HG03432 (cell line): ENCODE measurements around the gene ZSCAN22.
"Not testable (repeated sequence)": the region's sequence is repeated elsewhere in the genome, so short reads cannot be mapped to it uniquely, and the experiment has no call there.

ENCODE experiments used
- ATAC-seq: cut with Tn5 transposase; IDR thresholded peaks from one replicate; pipeline ENCODE4 v1.9.1; 2021; ENCODE audit warnings: mild to moderate bottlenecking, moderate library complexity; ENCODE audit not compliant: unreplicated experiment

The ZSCAN22 gene

DNA sequence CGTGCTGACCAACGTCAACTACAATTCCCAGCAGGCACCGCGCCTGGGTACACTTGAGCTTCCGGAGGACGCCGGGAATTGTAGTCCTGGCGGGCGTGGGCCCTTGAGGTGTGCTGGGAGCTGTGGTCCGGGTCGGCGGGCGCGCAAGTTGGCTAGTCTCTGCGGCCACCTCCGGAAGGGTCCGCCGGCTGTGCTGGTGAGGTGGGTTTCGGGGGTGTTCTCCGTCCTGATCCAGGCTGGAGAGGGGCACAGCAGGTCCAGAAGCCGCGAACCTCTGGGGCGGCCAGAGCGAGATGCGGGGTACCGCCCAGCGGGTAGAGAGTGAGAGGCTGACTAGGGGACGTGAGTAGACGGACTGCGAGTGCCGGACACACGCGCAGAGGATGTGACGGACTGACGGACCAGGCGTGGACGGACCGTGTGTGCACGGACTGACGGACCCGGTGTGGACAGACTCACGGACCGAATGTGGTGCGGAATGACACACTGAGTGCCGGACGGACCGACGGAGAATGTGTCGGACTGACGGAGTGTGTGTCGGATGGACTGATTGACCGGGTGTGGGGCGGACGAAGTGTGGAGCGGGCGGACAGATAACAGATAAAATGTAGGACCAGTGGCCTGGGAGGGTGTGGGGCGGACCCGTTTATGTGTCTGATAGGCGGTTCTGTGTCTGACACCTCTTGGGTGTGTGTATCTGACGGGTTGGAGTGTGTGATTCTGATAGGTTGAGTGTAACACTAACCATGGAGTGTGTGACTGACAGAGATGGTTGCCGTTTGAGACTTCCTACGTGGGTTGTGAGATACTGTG is at the start of gene ZSCAN22:
Gene ZSCAN22 (plus strand): TSS at position 81 of the 813 bp plus-strand sequence. CDS start 7,809 bp downstream, outside the sequence.
- ATAC-seq, result peak; percentile 85

DNA sequence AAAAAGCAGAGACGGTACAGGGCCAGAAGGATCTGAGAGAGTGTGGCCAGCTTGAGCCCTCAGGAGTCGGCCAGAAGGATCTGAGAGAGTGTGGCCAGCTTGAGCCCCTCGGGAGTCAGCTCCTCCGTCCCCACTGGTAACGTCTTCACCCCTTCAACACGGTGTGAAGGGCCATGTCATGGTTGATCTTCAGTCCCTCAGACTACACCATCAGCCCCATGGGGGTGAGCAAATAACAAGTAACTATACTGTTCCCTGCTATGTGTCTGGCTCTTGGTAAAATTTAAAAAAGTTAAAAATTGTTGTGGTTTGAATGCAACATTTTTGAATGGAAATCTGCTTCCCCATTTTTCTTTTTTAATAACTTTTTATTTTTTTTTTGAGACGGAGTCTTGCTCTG is 49.6 kb upstream of the ZSCAN22 start:
- no peak for ATAC-seq

DNA sequence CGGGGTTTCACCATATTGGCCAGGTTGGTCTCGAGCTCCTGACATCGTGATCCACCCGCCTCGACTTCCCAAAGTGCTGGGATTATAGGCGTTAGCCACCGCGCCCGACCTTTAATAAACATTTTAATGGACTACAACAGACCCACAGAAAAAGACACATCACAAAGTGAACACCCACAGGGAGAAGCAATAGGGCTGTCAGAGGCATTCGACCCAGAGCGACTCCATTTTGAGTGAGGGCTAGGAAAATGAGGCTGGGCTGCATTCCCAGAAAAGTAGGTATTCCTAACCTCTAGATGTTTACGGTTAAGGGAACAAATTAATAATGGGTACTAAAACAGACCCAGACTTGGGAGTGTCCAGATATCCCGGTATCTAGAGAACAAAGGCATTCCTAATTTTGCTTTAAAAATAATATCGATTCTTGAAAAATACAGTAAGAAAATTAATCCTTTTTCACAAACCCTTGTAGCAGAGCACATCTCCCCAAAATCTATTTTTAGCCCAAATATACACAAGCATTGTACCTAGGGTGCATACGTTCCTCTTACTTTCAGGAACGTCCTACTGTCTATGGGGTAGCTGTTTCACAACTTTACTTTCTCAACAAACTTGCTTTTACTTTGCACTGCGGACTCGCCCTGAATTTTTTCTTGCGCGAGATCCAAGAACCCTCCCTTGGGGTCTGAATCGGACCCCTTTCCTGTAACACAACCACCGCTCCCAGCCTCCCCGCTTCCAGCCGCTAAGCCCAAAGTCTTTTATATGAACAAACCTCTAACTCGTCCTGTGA is 48.9 kb upstream of the ZSCAN22 start:
- ATAC-seq, result no peak

DNA sequence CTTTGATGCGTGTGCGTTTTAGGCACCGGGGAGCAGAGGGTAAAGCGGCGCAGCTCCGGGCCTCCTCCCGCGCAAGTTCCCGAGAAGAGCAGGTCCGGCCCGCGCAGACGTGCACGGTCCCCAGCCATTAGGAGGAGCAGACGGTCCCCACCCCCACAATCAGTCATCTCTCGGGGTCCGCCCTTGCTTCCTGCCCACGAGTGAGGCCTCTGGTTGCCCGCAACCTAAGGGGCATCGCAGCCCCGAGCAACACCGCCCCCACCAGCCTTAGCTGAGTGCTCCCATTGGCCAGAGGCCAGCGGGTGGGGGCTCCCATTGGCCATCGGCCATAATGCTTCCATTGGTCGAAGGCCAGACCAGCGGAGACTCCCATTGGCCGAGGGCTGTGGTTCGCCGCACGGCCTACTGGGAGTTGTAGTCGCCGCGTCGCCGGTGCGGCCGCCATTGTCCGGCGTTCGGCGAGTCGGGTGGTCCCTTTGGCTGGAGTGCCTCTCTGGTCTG is 48.2 kb upstream of the ZSCAN22 start, which contains the start of gene ZNF8:
Gene ZNF8 (plus strand): TSS at position 415 of the 501 bp plus-strand sequence. CDS start 127 bp downstream, outside the sequence.
- peak; percentile 93 for ATAC-seq

DNA sequence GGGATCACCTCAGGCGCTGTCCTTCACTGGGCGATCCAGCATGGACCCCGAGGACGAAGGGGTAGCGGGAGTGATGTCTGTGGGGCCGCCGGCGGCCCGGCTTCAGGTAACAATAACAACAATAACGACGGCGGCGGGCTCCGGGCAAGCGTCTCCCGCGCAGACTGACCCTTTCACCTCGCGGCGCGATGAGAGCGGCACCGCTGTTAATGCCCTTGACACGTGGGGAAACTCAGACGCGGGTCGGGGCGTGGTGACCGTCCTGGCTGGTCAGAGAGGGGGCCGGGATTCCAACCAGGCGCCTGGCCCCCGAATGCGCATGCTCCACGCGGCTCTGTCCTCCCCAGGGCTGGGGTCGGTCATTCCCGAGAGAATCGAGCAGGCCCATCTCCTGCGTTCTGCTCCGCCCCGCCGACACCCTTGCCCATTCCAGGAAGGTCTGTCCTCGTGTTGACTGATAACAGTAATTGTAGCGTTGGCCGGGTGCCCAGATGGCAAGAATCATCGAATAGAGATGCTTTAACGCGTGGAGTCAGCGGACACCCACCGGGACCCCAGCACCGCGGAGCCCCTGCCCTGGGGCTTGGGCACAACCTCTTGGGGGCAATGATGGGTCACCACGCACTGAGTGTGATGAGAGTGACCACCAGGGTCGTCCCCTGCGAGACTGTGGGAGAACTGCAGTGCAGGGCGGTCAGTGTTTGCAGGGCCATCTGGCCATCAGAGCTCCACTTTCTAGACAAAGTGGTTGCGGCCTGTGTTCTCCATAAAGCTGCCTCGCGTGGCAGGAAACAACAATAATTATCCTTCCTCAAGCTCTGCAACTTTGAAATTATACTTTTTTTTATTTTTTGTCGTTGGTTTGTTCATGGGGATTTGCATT is 47.5 kb upstream of the ZSCAN22 start:
- peak; percentile 34 for ATAC-seq

DNA sequence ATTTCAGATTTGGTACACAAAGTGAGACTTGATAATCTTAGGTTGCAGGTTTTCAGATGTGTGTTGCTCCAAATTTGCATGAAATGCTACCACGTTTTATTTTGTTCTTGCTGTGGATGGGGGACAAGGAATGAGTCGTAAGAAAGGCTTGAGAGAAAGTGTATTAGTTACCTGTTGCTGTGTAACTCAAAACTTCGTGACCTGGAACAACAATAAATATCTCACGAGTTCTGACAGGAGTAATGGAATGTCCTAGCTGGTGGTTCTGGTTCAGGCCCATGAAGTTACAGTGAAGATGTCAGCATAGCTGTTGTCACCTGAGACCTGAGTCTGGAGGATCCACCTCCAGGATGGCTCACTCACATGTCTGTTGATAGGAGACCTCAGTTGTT is 46.9 kb upstream of the ZSCAN22 start:
- ATAC-seq, result no peak

DNA sequence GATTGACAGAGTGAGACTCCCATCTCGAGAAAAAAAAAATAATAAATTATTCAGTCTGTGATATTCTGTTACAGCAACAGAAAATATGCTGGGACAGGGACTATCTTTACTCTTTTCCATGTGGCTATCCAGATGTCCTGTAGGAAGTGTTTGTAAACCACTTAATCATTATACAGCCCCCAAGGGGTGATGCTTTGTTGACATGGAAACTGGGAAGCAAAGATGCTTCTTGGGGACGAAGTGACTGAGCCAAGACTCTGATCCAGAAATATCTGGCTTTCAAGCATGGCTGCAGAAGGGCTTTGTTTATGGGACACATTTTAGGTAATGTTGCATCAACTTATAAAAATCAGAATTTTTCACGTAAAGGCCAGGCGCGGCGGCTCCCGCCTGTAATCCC is 42.6 kb upstream of the ZSCAN22 start:
- no peak for ATAC-seq

DNA sequence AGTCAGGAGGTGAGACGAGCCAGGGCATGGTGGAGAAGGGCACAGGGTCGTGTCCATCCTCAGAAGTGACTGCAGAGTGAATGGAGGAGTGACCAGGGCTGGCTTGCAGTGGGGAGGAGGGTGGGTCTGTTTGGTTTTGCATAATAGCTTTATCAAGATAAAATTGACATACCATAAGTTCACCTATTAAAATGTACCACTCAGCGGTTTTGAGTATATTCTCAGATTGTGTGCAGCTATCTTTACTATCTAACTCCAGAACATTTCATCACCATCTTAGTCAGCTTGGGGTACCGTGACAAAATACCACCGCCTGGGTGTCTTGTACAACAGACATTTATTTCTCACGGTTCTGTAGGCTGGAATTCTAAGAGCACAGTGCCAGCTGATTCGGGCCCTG is 34.9 kb upstream of the ZSCAN22 start:
- ATAC-seq, result no peak

DNA sequence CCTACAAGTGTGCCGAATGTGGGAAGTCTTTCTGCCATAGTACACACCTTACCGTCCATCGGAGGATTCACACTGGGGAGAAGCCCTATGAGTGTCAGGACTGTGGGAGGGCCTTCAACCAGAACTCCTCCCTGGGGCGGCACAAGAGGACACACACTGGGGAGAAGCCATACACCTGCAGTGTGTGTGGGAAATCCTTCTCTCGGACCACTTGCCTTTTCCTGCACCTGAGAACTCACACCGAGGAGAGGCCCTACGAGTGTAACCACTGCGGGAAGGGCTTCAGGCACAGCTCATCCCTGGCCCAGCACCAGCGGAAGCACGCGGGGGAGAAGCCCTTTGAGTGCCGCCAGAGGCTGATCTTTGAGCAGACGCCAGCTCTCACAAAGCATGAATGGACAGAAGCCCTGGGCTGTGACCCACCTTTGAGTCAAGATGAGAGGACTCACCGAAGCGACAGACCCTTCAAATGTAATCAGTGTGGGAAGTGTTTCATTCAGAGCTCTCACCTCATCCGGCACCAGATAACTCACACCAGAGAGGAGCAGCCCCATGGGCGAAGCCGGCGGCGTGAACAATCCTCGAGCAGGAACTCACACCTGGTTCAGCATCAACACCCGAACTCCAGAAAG is 31.9 kb upstream of the ZSCAN22 start:
- no peak for ATAC-seq

DNA sequence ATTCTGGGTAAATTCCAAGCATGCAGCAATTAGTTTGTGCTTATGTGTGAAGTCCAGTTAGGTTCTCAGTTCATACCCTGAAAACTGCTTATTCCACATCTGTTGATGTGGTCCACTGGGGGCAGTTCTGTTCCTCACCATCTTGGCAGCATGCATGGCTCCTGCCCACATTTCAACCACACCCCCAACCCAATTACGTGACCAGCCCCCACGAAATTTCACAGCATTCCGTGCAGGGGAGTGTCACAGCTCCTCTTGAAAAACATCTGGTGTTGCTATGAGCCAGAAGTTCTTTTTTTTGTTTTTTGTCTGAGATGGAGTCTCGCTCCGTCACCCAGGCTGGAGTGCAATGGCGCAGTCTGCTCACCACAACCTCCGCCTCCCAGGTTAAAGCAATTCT is 30.7 kb upstream of the ZSCAN22 start:
- ATAC-seq, result no peak

DNA sequence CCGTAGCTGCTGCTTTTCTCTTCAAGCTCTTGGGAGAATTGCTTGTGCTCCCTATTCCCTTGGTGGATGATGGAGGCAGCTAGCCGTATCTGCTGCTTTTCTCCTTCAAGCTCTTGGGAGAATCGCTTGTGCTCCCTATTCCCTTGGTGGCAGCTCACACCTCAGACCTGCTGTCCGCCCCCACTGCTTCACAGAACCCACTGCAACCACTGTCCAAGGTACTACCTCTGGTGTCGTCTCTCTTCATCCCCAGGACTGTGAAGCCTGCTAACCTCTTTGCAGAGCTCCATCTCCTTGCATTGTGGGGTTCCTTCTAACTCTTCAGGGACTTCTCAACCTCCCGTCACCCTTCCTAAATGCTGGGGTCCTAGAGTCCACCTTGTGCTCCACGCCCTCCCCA is 26.2 kb upstream of the ZSCAN22 start:
- ATAC-seq, result no peak

DNA sequence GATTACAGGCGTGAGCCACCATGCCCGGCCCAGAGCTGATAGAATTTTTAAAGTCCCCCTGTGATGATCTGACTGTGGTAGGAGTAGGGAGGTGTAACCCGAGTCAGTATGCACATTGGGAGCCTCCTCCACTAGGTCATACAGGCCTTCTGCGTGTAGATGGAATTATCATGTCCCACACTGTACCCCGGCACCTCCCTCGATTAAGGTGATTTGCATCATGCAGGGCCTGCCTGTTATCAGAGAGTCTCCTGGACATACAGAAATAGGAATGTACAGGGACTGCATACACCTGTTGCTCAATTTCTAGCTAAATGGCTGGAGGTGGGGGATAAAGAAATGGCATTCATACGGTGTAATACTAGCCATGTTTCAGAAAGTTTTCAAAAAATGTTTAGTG is 22.5 kb upstream of the ZSCAN22 start:
- no peak for ATAC-seq

DNA sequence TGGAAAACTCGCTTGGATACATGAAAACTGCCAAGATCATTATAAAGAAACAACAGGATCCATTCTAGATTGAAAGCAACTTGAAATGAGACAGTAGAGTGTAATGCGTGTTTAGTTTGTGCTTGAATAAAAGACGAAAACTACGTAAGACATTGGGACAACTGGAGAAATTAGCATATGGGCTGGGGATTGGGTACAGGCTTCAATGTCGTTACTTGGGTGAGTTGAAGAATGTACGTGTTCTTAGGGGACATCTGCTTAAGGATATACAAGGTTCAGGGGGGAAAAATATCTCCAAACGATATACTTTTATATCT is 22.1 kb upstream of the ZSCAN22 start:
- peak; percentile 10 for ATAC-seq

DNA sequence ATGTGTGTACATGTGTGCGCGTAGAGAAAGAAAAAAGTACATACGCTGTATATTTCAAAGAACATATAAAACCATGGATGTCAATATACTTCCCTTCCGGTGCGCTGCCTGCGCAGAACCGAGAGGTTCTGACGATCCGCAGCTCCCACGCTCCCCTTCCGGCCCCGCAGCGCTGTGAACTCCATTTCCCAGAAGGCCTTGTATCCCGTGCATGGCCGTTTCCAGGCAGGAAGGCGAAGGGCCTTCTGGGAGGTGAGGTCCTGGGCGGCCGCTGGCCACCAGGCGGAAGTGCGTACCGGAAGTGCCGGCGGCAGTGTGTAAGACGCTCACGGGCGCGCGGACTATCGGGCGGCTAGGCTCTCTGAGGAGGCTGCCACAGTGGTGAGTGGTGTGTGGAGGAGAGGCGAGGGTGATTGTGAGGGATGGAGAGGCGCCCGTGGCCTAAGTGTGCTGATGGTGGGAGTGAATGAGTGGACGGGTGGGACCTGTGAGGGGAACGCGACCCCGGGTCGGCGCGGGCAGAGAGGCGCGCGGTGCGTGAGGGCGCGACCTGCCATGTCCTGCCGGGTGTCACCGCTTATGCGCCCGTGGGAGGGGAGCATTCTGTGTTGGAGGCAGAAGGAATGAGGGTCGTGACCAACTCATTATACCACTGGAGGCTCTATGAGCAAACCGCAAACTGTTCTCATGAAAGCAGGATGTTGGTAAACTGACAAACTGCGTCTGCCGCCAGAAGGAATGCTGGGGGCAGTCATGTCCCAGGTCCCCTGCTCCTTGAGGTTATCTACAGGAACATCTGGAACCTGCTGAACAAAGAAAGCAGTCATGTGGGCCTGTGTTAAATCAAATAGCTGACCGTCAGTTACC is 21.5 kb upstream of the ZSCAN22 start, which contains the start of gene ERVK3-1:
Gene ERVK3-1 (plus strand): TSS at position 313 of the 867 bp plus-strand sequence. CDS start 6,792 bp downstream, outside the sequence.
- peak; percentile 97 for ATAC-seq

DNA sequence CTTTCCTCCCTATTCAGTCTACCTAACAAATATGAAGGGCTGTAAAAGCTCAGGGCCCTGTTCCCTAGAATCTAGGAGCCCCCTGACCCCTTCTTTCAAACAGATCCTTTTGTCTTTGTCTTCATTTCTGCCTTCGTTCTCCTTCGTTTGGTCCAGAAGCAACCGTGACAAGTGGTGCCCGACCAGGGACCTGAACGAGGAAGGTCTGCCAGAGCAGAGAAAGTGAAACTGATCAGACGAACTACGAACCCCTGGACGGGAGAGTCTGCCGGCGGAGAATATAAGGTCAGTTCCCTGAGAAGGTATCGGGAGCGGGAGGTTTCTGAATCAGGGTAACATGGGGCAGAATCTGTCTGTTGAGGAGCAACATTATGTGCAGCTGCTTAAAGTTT is 20.9 kb upstream of the ZSCAN22 start:
- ATAC-seq, result no peak

DNA sequence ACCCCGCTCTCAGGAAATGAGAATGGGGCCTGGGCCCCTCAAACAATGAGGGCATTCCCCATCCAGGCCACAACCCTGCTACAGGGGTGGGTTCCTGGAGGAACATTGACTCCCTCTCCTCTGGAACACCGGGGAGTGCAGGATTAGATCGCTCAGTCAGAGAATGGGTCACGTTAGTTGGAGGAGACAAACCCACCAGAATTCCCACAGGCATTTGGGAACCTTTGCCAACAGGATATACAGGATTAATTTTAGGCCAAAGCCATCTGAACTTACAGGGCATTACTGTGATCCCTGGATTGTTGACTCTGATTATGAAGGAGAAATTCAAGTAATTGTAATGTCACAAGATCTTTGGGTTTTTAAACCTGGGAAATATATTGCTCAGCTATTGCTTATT is 19.1 kb upstream of the ZSCAN22 start:
- ATAC-seq, result no peak

DNA sequence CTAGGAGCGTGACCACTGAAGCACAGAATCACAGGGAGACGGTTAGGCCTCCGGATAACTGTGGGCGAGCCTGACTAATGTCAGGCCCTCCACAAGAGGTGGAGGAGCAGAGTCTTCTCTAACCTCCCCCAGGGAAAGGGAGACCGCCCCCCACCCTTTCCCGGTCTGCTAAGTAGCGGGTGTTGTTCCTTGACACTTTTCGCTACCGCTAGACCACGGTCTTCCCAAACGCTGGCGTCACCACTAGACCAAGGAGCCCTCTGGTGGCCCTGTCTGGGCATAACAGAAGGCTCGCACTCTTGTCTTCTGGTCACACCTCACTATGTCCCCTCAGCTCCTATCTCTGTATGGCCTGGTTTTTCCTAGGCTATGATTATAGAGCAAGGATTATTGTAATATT is 16.1 kb upstream of the ZSCAN22 start:
- not testable (repeated sequence) for ATAC-seq

DNA sequence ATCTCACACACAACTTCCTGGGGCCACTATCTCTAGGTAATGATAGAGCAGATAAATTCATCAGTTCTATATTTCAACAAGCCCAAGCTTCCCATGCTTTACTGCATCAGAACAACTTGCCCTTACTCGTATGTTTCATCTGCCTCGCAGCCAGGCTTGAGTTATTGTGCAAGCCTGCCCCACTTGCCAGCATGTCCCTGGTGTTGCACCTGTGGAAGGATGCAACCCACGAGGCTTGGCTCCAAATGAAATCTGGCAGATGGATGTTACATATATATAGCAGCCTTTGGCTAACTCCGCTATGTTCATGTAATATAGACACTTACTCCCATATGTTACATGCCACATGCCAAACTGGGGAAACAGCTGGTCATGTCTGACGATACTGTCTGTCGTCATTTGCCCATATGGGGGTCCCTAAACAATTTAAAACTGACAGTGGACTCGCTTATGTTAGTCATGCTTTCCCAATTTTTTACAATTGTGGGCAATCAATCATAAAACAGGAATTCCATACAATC is 15.4 kb upstream of the ZSCAN22 start:
- ATAC-seq, result no peak

DNA sequence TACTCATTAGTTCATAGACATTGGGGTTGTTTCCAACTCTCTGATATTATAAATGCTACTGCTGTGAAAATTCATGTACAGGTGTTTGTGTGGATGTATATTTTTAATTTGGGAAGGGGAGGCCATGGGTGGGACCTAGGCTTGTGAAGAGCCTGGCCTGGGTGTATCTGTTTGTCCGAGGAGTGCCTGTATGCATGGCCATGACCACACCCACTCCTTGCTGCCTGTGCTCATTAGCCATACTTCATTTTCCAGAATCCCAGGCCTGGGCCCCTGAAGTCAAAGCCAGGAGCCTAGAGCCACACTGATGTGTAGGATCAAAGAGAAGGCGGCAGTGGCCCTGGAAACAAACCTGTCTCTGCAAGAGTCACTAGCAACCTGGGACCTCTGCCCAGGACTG is 11.2 kb upstream of the ZSCAN22 start:
- ATAC-seq, result no peak
